Measurements from ENCODE around the gene SORL1. TPM values are rescaled to one million over a fixed set of nuclear protein-coding genes. Genes with fewer than 3 reads are reported as not detected.

SORL1 gene
- total RNA-seq, 4 donors from 2014 or later: 7.1 to 12.6 (median 10.6) TPM

- 43 to 52% methylated on average over 2 of the region's 2 CpGs for WGBS, 2 donors (ENCODE audit: low coverage in 1 of 2)
- peak overlapping the region in 3 of 4 donors; percentile 57 to 71 (median 61) for H3K27ac ChIP-seq
- no peak for TF ChIP-seq EP300 (IDR thresholded peaks at IDR 0.05)
- no peak for TF ChIP-seq POLR2A (IDR thresholded peaks at IDR 0.05)
- TF ChIP-seq, protein P1, sequence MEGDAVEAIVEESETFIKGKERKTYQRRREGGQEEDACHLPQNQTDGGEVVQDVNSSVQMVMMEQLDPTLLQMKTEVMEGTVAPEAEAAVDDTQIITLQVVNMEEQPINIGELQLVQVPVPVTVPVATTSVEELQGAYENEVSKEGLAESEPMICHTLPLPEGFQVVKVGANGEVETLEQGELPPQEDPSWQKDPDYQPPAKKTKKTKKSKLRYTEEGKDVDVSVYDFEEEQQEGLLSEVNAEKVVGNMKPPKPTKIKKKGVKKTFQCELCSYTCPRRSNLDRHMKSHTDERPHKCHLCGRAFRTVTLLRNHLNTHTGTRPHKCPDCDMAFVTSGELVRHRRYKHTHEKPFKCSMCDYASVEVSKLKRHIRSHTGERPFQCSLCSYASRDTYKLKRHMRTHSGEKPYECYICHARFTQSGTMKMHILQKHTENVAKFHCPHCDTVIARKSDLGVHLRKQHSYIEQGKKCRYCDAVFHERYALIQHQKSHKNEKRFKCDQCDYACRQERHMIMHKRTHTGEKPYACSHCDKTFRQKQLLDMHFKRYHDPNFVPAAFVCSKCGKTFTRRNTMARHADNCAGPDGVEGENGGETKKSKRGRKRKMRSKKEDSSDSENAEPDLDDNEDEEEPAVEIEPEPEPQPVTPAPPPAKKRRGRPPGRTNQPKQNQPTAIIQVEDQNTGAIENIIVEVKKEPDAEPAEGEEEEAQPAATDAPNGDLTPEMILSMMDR (IDR thresholded peaks at IDR 0.05): no peak
- no peak for TF ChIP-seq POLR2AphosphoS5 (IDR thresholded peaks at IDR 0.05)
- ATAC-seq: no peak
- H3K9me3 ChIP-seq: no peaks in the 10 kb centered on the region
- no peaks in the 10 kb centered on the region for H3K27me3 ChIP-seq
- H3K4me1 ChIP-seq: peaks cover 0 to 31% (median 15%) of the 10 kb centered on the region in 3 donors
- H3K36me3 ChIP-seq: no peaks in the 10 kb centered on the region
- H3K4me3 ChIP-seq: no peak overlapping the region
Observed at GRCh38 chr11:121417607-121418006, 34.5 kb upstream of the SORL1 start.

- Histone ChIP-seq H3K27me3 (no peaks in the 10 kb centered on the region), H3K4me3 (no peak overlapping the region), H3K36me3 (no peaks in the 10 kb centered on the region), H3K4me1 (peaks cover 0 to 31% (median 15%) of the 10 kb centered on the region in 3 donors), H3K9me3 (no peaks in the 10 kb centered on the region), H3K27ac (no peak overlapping the region)
- TF ChIP-seq, protein P1 (IDR thresholded peaks at IDR 0.05): no peak
- TF ChIP-seq POLR2A (IDR thresholded peaks at IDR 0.05) (no peak), EP300 (IDR thresholded peaks at IDR 0.05) (no peak), POLR2AphosphoS5 (IDR thresholded peaks at IDR 0.05) (no peak)
- no peak for ATAC-seq
- WGBS, 2 donors (ENCODE audit: low coverage in 1 of 2): 78% methylated on average over 3 to 4 of the region's 7 CpGs
Observed at GRCh38 chr11:121418625-121419114, 33.4 kb upstream of the SORL1 start.

GRCh38 chr11:121419836-121420235, 32.3 kb upstream of the SORL1 start:
- H3K27me3 ChIP-seq: no peaks in the 10 kb centered on the region
- no peaks in the 10 kb centered on the region for H3K36me3 ChIP-seq
- H3K9me3 ChIP-seq: no peaks in the 10 kb centered on the region
- WGBS, 2 donors (ENCODE audit: low coverage in 1 of 2): 80 to 91% methylated on average over 4 of the region's 4 CpGs
- ATAC-seq: no peak
- TF ChIP-seq POLR2AphosphoS5 (IDR thresholded peaks at IDR 0.05) (no peak), EP300 (IDR thresholded peaks at IDR 0.05) (no peak), POLR2A (IDR thresholded peaks at IDR 0.05) (no peak)
- TF ChIP-seq, protein P1 (IDR thresholded peaks at IDR 0.05): no peak
- peaks cover 0 to 31% (median 15%) of the 10 kb centered on the region in 3 donors for H3K4me1 ChIP-seq
- no peak overlapping the region for H3K4me3 ChIP-seq
- H3K27ac ChIP-seq: no peak overlapping the region

DNA sequence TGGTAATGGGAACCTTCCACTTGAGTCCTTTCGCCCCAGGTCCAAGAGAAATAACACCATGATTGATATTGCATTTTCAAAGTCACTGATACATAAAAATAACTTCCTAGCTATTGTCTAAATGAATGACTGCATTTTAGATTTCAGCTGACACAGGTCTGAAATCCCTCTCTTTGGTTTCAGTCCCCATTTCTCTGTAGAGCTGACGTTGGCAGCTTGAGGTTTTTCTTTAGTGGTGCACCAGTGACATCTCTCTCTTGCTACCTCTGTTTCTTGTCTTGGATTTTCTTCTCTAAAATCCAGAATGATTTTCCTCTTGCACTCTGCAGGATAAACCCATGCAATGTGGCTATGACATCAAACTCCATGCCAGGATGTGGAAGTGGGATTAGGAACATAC, 31.7 kb upstream of the SORL1 start:
- no peaks in the 10 kb centered on the region for H3K36me3 ChIP-seq
- TF ChIP-seq EP300 (IDR thresholded peaks at IDR 0.05): no peak
- TF ChIP-seq, protein P1 (IDR thresholded peaks at IDR 0.05): no peak
- TF ChIP-seq POLR2AphosphoS5 (IDR thresholded peaks at IDR 0.05): no peak
- TF ChIP-seq POLR2A (IDR thresholded peaks at IDR 0.05): no peak
- peaks cover 0 to 27% (median 15%) of the 10 kb centered on the region in 3 donors for H3K4me1 ChIP-seq
- no peaks in the 10 kb centered on the region for H3K27me3 ChIP-seq
- 82 to 100% methylated on average over 2 of the region's 2 CpGs for WGBS, 2 donors (ENCODE audit: low coverage in 1 of 2)
- H3K27ac ChIP-seq: no peak overlapping the region
- H3K9me3 ChIP-seq: no peaks in the 10 kb centered on the region
- H3K4me3 ChIP-seq: no peak overlapping the region
- ATAC-seq: no peak

GRCh38 chr11:121421149-121421901, 30.8 kb upstream of the SORL1 start:
- no peak for ATAC-seq
- H3K4me3 ChIP-seq: no peak overlapping the region
- no peak overlapping the region for H3K27ac ChIP-seq
- H3K27me3 ChIP-seq: no peaks in the 10 kb centered on the region
- H3K9me3 ChIP-seq: no peaks in the 10 kb centered on the region
- WGBS, 2 donors (ENCODE audit: low coverage in 1 of 2): 61 to 77% methylated on average over 3 to 4 of the region's 4 CpGs
- peaks cover 0 to 18% (median 7%) of the 10 kb centered on the region in 3 donors for H3K4me1 ChIP-seq
- no peak for TF ChIP-seq EP300 (IDR thresholded peaks at IDR 0.05)
- no peak for TF ChIP-seq POLR2AphosphoS5 (IDR thresholded peaks at IDR 0.05)
- TF ChIP-seq POLR2A (IDR thresholded peaks at IDR 0.05): no peak
- TF ChIP-seq, protein P1 (IDR thresholded peaks at IDR 0.05): no peak
- no peaks in the 10 kb centered on the region for H3K36me3 ChIP-seq

Data from gastroesophageal sphincter (tissue), 4 donors.